Measurements from ENCODE around the gene COX7B.
"Not testable (repeated sequence)": the region's sequence is repeated elsewhere in the genome, so short reads cannot be mapped to it uniquely, and the experiment has no call there.

COX7B gene

DNA sequence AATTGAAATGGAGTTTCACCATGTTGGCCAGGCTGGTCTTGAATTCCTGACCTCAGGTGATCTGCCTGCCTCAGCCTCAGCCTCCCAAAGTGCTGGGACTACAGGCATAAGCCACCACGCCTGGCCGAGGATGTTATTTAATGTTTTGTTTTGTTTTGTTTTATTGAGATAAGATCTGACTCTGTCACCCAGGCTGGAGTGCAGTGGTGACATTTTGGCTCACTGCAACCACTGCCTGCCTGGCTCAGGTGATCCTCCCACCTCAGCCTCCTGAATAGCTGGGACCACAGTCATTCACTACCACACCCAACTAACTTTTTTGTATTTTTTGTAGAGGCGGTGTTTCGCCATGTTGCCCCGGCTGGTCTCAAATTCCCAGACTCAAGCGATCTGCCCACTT is 45.8 kb downstream of the COX7B start:
- DNase-seq (ENCODE audit: low read depth in 2 of 2), result not testable (repeated sequence)

DNA sequence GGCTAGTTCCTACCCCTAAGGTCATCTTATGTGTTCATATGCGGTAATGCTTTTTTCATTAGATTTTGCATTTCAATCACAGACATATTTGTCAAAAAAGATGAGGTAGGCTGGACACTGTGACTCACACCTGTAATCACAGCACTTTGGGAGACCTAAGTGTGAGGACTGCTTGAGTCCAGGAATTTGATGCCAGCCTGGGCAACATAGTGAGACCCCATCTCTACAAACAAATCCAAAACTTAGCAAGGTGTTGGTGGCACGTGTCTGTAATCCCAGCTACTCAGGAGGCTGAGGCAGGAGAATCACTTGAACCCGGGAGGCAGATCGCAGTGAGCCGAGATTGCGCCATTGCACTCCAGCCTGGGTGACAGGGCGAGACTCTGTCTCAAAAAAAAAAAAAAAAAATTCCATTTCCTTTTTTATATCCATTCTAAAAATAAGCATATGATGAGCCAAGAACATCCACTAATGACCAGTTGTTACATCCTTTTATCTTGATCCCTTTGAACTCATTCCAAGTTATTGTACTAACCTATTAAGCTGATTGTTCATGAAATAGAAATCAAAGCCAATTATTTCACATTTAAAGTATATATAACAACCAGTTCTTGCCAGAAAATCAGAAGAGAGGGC is 46.8 kb downstream of the COX7B start:
- DNase-seq (ENCODE audit: low read depth in 2 of 2), result no peak

DNA sequence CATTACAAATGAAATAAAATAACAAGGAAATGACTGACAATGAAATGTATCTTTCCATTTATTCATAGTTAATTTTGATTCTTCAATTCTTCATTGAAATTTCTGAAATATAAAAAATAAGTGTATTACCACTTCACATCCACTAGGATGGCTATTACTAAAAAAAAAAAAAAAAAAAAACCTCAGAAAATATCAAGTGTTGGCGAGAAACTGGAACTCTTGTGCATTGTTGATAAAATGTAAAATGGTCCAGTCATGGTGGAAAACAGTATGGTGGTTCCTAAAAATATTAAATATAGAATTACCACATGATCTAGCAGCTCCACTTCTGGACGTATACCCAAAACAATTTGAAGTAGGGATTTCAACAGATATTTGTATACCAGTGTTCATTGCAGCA is 47.3 kb downstream of the COX7B start:
- no peak for DNase-seq (ENCODE audit: low read depth in 2 of 2)

DNA sequence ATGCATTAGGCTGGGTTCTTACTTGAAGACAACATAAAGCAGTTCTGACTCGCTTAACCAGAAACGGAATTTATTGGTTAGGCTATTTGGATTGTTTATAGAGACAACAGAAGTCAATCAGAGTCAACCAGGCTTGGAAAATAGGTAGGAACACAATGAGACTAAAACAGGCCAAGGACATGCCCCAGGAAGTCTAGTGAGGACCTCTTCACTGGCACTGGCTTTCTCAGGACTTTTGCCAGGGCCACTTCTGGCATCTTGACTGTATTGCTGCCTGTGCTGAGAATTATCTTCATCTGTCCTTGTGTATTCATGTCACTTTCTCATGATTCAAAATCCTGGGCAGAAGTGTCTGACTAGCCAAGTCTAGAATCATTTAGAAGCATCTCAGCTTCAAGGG is 50.6 kb downstream of the COX7B start:
- DNase-seq (ENCODE audit: low read depth in 2 of 2), result no peak

DNA sequence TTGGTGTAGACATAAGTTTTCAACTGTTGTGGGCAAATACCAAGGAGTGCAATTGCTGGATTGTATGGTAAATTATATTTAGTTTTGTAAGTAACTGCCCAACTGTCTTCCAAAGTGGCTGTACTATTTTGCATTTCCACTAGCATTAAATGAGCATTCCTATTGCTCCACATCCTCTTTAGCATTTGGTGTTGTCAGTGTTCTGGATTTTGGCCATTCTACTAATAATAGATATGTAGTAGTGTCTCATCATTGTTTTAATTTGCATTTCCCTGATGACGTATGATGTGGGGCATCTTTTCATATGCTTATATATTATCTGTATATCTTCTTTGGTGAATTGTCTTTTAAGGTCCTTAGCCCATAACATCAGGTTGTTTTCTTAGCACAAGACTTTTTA is 52.9 kb downstream of the COX7B start:
- DNase-seq (ENCODE audit: low read depth in 2 of 2), result no peak

DNA sequence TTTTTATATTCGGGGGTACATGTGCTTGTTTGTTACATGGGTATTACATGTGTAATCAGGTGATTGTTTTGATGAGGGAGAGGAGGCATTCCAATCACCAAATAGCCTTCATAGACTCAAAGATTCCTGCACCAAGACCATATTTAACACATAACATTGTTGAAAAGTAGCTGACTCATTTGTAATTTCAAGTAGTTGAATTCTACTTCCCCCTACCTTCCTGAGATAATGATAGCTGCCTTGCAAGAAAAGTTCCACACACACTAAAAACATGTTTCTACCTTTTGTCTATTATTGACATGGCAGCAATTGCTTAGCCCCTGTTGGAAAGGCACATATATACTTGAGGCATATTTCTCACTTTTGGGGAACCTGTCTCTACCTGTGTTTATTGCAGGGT is 54.0 kb downstream of the COX7B start:
- DNase-seq (ENCODE audit: low read depth in 2 of 2), result no peak

DNA sequence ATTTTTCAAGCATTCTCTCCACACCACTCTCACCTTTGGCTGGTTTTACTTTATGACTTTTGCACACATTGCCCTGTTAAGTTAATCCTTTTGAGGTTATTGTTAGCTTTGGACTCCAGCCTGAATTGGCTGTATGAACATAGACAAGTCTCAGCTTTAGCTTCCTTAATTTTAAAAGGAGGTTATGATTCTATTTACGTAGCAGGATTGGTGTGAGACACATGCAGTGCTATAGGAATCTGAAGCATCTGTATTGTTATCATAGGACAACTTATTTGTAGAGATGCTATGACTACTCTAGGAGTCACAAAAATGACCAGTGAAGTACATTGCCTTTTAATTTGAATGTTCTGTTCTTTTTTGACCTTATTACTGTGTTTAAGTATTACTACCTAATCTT is 54.4 kb downstream of the COX7B start:
- no peak for DNase-seq (ENCODE audit: low read depth in 2 of 2)
